ENCODE measurements around the gene CAPN1.

GRCh38 chr11:65211293-65212105 lies 29.8 kb downstream of the CAPN1 start:
- TF ChIP-seq POLR2A (IDR thresholded peaks at IDR 0.05): no peak
- TF ChIP-seq CTCF (IDR thresholded peaks at IDR 0.05): no peak

All from adrenal gland (tissue), 5 donors.